ENCODE data around the gene TYW1B.
A peak's percentile ranks its signal among the peaks of the same experiment; 100 is the strongest.
"Not testable (repeated sequence)": the region's sequence is repeated elsewhere in the genome, so short reads cannot be mapped to it uniquely, and the experiment has no call there.

TYW1B gene

DNA sequence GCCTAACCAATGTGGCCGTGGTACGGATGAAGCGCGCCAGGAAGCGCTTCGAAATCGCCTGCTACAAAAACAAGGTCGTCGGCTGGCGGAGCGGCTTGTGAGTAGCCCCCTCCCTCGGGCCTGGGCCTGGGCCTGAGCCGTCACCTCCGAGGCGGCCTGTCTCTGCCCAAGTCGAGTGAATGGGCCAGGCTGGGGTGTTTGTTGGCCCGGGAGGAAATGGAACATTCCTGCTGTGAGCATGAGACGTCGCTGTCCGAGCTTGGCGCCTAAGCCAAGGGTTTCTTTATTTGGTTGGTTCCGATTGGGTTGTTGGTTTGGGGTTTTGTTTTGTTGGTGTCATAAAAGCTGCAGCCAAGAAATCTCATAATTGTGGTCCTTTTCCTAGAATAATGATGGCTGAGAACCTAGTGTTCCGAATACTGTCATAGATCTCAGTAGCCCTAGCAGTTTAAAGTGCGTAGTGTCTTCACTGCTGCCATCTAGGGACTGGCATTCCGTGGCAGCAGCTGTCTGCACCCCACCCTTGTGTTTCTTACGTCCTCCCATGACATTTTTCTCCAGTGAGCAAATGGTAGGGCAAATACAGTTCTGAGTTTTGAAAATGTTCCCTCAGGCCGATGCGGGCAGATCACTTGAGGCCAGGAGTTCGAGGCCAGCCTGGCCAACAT is 1.8 kb upstream of the TYW1B start:
- Mint-ChIP-seq H3K4me1 (peaks cover 36% of the 10 kb centered on the region), H3K27ac (ENCODE audit: low read depth) (peak overlapping the region; percentile 99), H3K36me3 (ENCODE audit: insufficient read depth) (peaks cover 60% of the 10 kb centered on the region), H3K4me3 (peak overlapping the region; percentile 95)
- not testable (repeated sequence) for H3K9me3 Mint-ChIP-seq, H3K27me3 Mint-ChIP-seq
- ATAC-seq (replicated peaks; ENCODE audit: extremely low read depth, poor library complexity, severe bottlenecking) (peak; percentile 70), DNase-seq (ENCODE audit: low spot score in 2 of 2) (peak; percentile 26 to 54)

GRCh38 chr7:72829291-72829686 is 1.3 kb upstream of the TYW1B start:
- Mint-ChIP-seq H3K27ac (ENCODE audit: low read depth) (peak overlapping the region; percentile 99), H3K4me1 (peaks cover 36% of the 10 kb centered on the region), H3K36me3 (ENCODE audit: insufficient read depth) (peaks cover 55% of the 10 kb centered on the region), H3K4me3 (peak overlapping the region; percentile 95)
- H3K9me3 Mint-ChIP-seq, H3K27me3 Mint-ChIP-seq: not testable (repeated sequence)
- DNase-seq (ENCODE audit: low spot score in 2 of 2) (peak; percentile 93 to 98), ATAC-seq (replicated peaks; ENCODE audit: extremely low read depth, poor library complexity, severe bottlenecking) (peak; percentile 45)

- not testable (repeated sequence) for ATAC-seq (replicated peaks; ENCODE audit: extremely low read depth, poor library complexity, severe bottlenecking); DNase-seq (ENCODE audit: low spot score in 2 of 2); H3K27ac Mint-ChIP-seq (ENCODE audit: low read depth); H3K27me3 Mint-ChIP-seq; H3K4me3 Mint-ChIP-seq; H3K9me3 Mint-ChIP-seq
- Mint-ChIP-seq H3K36me3 (ENCODE audit: insufficient read depth) (peaks cover 11% of the 10 kb centered on the region), H3K4me1 (peaks cover 14% of the 10 kb centered on the region)
These were observed 4.0 kb downstream of the TYW1B start for GRCh38 chr7:72823765-72824732.

DNA sequence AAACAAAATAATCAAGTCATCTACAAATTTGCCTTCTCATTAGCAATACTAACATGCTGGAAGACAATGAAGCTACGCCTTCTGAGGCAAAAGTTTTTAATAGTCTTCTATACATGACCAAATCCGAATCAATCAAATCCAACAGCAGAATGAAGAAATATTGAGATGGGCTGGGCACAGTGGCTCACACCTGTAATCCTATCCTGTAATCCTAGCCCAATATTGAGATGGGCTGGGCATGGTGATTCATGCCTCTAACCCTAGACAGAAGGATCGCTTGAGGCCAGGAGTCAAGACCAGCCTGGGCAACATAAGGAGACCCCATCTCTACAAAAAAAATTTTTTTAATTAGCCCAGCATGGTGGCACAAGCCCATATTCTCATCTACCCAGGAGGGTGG is 5.5 kb downstream of the TYW1B start:
- H3K27me3 Mint-ChIP-seq; ATAC-seq (replicated peaks; ENCODE audit: extremely low read depth, poor library complexity, severe bottlenecking); H3K9me3 Mint-ChIP-seq; H3K4me3 Mint-ChIP-seq; H3K27ac Mint-ChIP-seq (ENCODE audit: low read depth); DNase-seq (ENCODE audit: low spot score in 2 of 2); H3K36me3 Mint-ChIP-seq (ENCODE audit: insufficient read depth): not testable (repeated sequence)
- peaks cover 14% of the 10 kb centered on the region for H3K4me1 Mint-ChIP-seq

- peaks cover 14% of the 10 kb centered on the region for H3K4me1 Mint-ChIP-seq
- not testable (repeated sequence) for H3K27me3 Mint-ChIP-seq; H3K27ac Mint-ChIP-seq (ENCODE audit: low read depth); DNase-seq (ENCODE audit: low spot score in 2 of 2); H3K9me3 Mint-ChIP-seq; H3K4me3 Mint-ChIP-seq; H3K36me3 Mint-ChIP-seq (ENCODE audit: insufficient read depth)
- ATAC-seq (replicated peaks; ENCODE audit: extremely low read depth, poor library complexity, severe bottlenecking) = peak; percentile 43
These were observed 9.2 kb downstream of the TYW1B start for GRCh38 chr7:72818663-72819361.

GRCh38 chr7:72817661-72818060 is 10.3 kb downstream of the TYW1B start:
- H3K9me3 Mint-ChIP-seq; H3K4me3 Mint-ChIP-seq; H3K27me3 Mint-ChIP-seq; DNase-seq (ENCODE audit: low spot score in 2 of 2); H3K27ac Mint-ChIP-seq (ENCODE audit: low read depth); ATAC-seq (replicated peaks; ENCODE audit: extremely low read depth, poor library complexity, severe bottlenecking): not testable (repeated sequence)
- Mint-ChIP-seq H3K4me1 (peaks cover 14% of the 10 kb centered on the region), H3K36me3 (ENCODE audit: insufficient read depth) (peaks cover 13% of the 10 kb centered on the region)

DNA sequence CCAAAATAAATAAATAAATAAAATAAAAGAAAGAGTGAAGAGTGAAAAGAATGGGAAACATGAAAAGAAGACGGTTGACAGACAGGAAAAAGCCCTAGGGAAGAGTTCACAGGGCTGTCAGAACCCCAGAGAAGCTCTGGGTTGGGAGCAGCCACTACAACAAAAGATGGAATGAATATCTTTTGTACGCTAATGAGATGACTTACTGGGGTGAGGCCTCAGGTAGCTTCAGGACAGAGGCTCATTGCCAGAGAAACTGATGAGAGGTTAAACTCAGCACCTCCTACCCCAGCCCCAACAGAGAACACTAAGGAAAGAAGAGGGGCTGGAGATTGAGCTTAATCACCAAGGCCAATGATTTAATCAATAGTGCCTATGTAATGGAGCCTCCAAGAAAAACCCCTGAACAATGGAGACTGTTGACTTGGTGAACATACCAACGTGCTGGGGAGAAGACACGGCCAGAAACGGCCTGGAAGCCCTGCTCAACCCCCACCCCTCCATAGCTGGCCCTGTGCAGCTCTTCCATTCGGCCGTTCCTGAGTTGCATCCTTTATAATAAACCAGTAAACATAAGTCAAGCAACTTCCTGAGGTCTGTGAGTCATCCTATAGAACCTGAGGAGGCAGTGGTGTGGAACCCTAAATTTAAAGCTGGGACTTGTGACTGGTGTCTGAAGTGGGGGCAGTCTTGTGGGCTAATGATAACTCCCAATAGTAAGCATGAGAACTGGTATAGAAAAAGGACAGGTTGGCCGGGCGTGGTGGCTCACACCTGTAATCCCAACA is 11.4 kb downstream of the TYW1B start:
- H3K9me3 Mint-ChIP-seq; H3K27ac Mint-ChIP-seq (ENCODE audit: low read depth); DNase-seq (ENCODE audit: low spot score in 2 of 2); ATAC-seq (replicated peaks; ENCODE audit: extremely low read depth, poor library complexity, severe bottlenecking); H3K4me3 Mint-ChIP-seq; H3K27me3 Mint-ChIP-seq: not testable (repeated sequence)
- peaks cover 16% of the 10 kb centered on the region for H3K36me3 Mint-ChIP-seq (ENCODE audit: insufficient read depth)
- H3K4me1 Mint-ChIP-seq = peaks cover 14% of the 10 kb centered on the region

- DNase-seq (ENCODE audit: low spot score in 2 of 2); H3K27me3 Mint-ChIP-seq; H3K9me3 Mint-ChIP-seq; H3K4me1 Mint-ChIP-seq; H3K27ac Mint-ChIP-seq (ENCODE audit: low read depth); H3K4me3 Mint-ChIP-seq; ATAC-seq (replicated peaks; ENCODE audit: extremely low read depth, poor library complexity, severe bottlenecking): not testable (repeated sequence)
- peaks cover 35% of the 10 kb centered on the region for H3K36me3 Mint-ChIP-seq (ENCODE audit: insufficient read depth)
These were observed 17.6 kb downstream of the TYW1B start for GRCh38 chr7:72810437-72810836.

DNA sequence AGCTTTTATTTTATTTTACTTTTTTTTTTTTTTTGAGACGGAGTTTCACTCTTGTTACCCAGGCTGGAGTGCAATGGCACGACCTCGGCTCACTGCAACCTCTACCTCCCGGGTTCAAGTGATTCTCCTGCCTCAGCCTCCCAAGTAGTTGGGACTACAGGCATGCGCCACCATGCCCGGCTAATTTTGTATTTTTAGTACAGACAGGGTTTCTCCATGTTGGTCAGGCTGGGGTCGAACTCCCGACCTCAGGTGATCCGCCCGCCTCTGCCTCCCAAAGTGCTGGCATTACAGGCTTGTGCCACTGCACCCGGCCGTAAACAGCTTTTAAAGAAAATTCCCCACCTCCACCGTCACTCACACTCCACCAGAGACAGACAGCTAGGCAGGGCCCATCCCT is 19.5 kb downstream of the TYW1B start:
- DNase-seq (ENCODE audit: low spot score in 2 of 2); ATAC-seq (replicated peaks; ENCODE audit: extremely low read depth, poor library complexity, severe bottlenecking); H3K27me3 Mint-ChIP-seq; H3K4me1 Mint-ChIP-seq; H3K4me3 Mint-ChIP-seq; H3K27ac Mint-ChIP-seq (ENCODE audit: low read depth); H3K9me3 Mint-ChIP-seq: not testable (repeated sequence)
- peaks cover 34% of the 10 kb centered on the region for H3K36me3 Mint-ChIP-seq (ENCODE audit: insufficient read depth)

- H3K9me3 Mint-ChIP-seq; ATAC-seq (replicated peaks; ENCODE audit: extremely low read depth, poor library complexity, severe bottlenecking); H3K4me1 Mint-ChIP-seq; H3K27ac Mint-ChIP-seq (ENCODE audit: low read depth); H3K4me3 Mint-ChIP-seq; DNase-seq (ENCODE audit: low spot score in 2 of 2); H3K27me3 Mint-ChIP-seq: not testable (repeated sequence)
- peaks cover 30% of the 10 kb centered on the region for H3K36me3 Mint-ChIP-seq (ENCODE audit: insufficient read depth)
These were observed 21.1 kb downstream of the TYW1B start for GRCh38 chr7:72806851-72807250.

- no peaks in the 10 kb centered on the region for H3K27me3 Mint-ChIP-seq
- H3K27ac Mint-ChIP-seq (ENCODE audit: low read depth) = no peak overlapping the region
- no peaks in the 10 kb centered on the region for H3K4me1 Mint-ChIP-seq
- DNase-seq (ENCODE audit: low spot score in 2 of 2) (no peak), ATAC-seq (replicated peaks; ENCODE audit: extremely low read depth, poor library complexity, severe bottlenecking) (no peak)
- no peaks in the 10 kb centered on the region for H3K9me3 Mint-ChIP-seq
- no peak overlapping the region for H3K4me3 Mint-ChIP-seq
- peaks cover 31% of the 10 kb centered on the region for H3K36me3 Mint-ChIP-seq (ENCODE audit: insufficient read depth)
These were observed 22.2 kb downstream of the TYW1B start for GRCh38 chr7:72805526-72806494.
